Peyer's patch (tissue), 4 donors: ENCODE measurements around the gene BSPRY.

ENCODE experiments used
- CTCF ChIP-seq, 6 experiments: fragments of 450-650 bp in 4 of 6; fragments of 200-600 bp in 2 of 6; sonication (generic) in 1 of 6; IDR thresholded peaks; one replicate each; pipeline ENCODE4 v1.5.1; 2017 to 2019; ENCODE audit warnings: antibody characterized with exemption in 6 of 6, mild to moderate bottlenecking in 3 of 6, moderate library complexity in 1 of 6
- POLR2A ChIP-seq, 2 donors: fragments of 450-650 bp; IDR thresholded peaks; one replicate each; pipeline ENCODE4 v1.5.1; 2017; ENCODE audit warnings: antibody characterized with exemption in 2 of 2, mild to moderate bottlenecking in 2 of 2, moderate library complexity in 2 of 2

GRCh38 chr9:113322671-113323070 is 26.7 kb upstream of the BSPRY start:
- TF ChIP-seq CTCF (IDR thresholded peaks at IDR 0.05), result no peak
- no peak for TF ChIP-seq POLR2A (IDR thresholded peaks at IDR 0.05)
